Measurements from ENCODE around the gene HRH3. TPM values are rescaled to one million over a fixed set of nuclear protein-coding genes. Genes with fewer than 3 reads are reported as not detected.

HRH3 gene
- total and polyA plus RNA-seq, 12 donors: 0.06 to 0.80 (median 0.11) TPM; not detected in 8

DNA sequence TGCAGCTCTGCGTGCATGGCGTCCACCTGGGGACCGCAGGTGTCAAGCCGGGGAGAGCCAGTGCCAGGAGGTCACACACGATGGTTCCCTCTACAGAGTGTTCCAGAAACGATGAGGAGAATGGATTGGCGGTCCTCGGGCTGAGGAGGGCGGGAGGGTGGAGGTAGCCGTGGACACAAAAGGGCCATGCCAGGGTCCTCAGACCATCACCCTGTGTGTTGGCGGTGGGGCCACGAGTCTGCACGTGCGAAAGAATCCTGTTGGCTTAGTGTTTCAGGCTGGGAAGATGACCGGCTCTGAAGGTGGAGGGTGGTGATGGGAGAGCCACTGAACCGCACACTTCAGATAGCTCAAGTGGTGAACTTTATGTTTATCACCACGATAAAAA lies 13.7 kb downstream of the HRH3 start:
- no peaks in the 10 kb centered on the region for H3K4me1 ChIP-seq (replicated peaks in 1 of 2)
- TF ChIP-seq CTCF (IDR thresholded peaks at IDR 0.05) (no peak), POLR2A (IDR thresholded peaks at IDR 0.05) (no peak)
- H3K27me3 ChIP-seq: peaks cover 8% of the 10 kb centered on the region
- DNase-seq: no peak
- H3K4me3 ChIP-seq: no peak overlapping the region
- intact Hi-C loops (cut with DNase I): no loop called here
- peaks cover 0 to 10% of the 10 kb centered on the region in 2 donors for H3K36me3 ChIP-seq (replicated peaks in 1 of 2)
- no peak overlapping the region for H3K27ac ChIP-seq
- WGBS, 4 donors: 84 to 91% (median 87%) methylated on average over 16 to 17 of the region's 17 CpGs
- no peaks in the 10 kb centered on the region for H3K9me3 ChIP-seq (replicated peaks in 1 of 3)

DNA sequence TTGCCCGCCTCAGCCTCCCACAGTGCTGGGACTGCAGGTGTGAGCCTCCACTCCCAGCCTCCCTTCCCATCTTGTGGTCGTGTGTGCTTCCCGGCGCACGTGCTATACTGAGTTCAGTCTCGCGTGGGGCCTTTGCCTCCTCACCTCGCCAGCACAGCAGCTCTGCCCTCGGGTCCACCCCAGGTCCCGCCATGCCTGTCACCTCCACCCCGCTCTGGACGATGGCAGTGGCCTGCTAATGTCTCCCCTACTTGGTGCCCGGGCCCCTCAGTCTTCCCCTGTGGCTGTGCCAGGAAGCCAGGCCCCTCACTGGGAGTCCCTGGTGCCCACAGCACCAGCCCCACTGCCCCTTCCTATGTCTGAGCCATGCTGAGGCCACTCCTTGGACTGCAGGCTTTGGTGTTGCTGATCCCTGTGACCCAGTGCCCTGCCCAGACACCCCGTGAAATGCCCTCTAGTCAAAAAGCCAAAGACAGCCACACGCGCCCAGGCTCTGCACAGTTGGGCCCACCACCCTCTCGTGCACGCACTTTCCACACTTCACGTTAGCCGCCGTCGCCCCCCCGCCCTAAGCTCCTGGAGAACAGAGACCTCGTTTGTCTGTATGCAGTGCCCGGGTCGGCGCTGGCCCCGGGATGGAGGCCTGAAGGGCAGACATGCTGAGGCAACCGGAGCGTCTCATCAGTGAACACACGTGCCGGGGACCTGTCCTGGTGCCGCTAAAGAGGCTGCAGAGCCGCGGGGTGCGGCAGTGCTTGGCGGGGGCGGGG lies 14.3 kb downstream of the HRH3 start:
- Histone ChIP-seq H3K4me1 (replicated peaks in 1 of 2) (no peaks in the 10 kb centered on the region), H3K27me3 (peaks cover 6% of the 10 kb centered on the region), H3K27ac (no peak overlapping the region), H3K4me3 (no peak overlapping the region), H3K36me3 (replicated peaks in 1 of 2) (peaks cover 0 to 16% of the 10 kb centered on the region in 2 donors), H3K9me3 (replicated peaks in 1 of 3) (no peaks in the 10 kb centered on the region)
- 89 to 93% (median 90%) methylated on average over 35 to 38 of the region's 38 CpGs for WGBS, 4 donors
- intact Hi-C loops (cut with DNase I): no loop called here
- DNase-seq: no peak
- TF ChIP-seq CTCF (IDR thresholded peaks at IDR 0.05) (no peak), POLR2A (IDR thresholded peaks at IDR 0.05) (no peak)

DNA sequence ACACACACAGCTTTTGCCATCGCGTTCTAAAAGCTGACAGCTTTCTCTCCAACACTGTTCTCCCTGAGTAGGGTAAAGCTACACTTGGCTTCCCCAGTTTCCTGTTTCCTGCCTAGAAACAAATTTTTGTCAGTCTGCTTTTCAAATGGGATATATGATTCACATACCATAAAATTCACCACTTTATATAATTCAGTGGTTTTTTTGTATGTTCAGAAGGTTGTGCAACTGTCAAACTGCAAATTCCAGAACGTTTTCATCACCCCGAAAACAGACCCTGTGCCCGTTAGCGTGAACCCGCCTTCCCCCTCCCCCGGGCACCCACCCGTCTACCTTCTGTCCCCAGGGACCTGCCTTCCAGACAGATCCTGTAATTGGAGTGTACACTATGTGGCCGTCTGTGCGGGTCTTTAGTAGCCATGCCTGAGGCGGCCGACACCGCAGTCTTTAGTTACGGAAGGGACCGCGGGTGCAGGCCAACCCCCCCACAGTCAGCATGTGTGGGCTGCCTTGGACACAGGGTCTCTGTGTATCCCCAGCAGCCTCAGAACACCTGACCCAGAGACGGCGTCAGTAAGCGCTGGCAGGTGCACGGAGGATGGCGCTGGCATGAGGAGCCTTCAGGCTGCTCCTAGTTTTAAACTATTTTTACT lies 16.6 kb downstream of the HRH3 start:
- peaks cover 0 to 34% of the 10 kb centered on the region in 2 donors for H3K36me3 ChIP-seq (replicated peaks in 1 of 2)
- no peak overlapping the region for H3K4me3 ChIP-seq
- no peak for TF ChIP-seq POLR2A (IDR thresholded peaks at IDR 0.05)
- no peak for TF ChIP-seq CTCF (IDR thresholded peaks at IDR 0.05)
- H3K4me1 ChIP-seq (replicated peaks in 1 of 2): no peaks in the 10 kb centered on the region
- intact Hi-C loops (cut with DNase I): no loop called here
- no peaks in the 10 kb centered on the region for H3K9me3 ChIP-seq (replicated peaks in 1 of 3)
- no peak for DNase-seq
- H3K27ac ChIP-seq: no peak overlapping the region
- 82 to 92% (median 84%) methylated on average over 22 of the region's 22 CpGs for WGBS, 4 donors
- H3K27me3 ChIP-seq: no peaks in the 10 kb centered on the region

- Histone ChIP-seq H3K27me3 (no peaks in the 10 kb centered on the region), H3K4me1 (replicated peaks in 1 of 2) (no peaks in the 10 kb centered on the region), H3K27ac (no peak overlapping the region), H3K4me3 (no peak overlapping the region), H3K36me3 (replicated peaks in 1 of 2) (peaks cover 0 to 41% of the 10 kb centered on the region in 2 donors), H3K9me3 (replicated peaks in 1 of 3) (no peaks in the 10 kb centered on the region)
- no peak for DNase-seq
- intact Hi-C loops (cut with DNase I): no loop called here
- 85 to 90% (median 87%) methylated on average over 23 of the region's 23 CpGs for WGBS, 4 donors
- TF ChIP-seq CTCF (IDR thresholded peaks at IDR 0.05): no peak
- no peak for TF ChIP-seq POLR2A (IDR thresholded peaks at IDR 0.05)
Measured at GRCh38 chr20:62202676-62203377, 17.3 kb downstream of the HRH3 start.
